GM12878 (cell line): ENCODE data around the gene HHAT. TPM values are rescaled to one million over a fixed set of nuclear protein-coding genes. Genes with fewer than 3 reads are reported as not detected.

ENCODE experiments used
- ATAC-seq: fragments of 200-7000 bp; cut with Tn5 transposase; 3 replicates; pipeline ENCODE4 v1.9.1; 2020; ENCODE audit warnings: mild to moderate bottlenecking, moderate library complexity
- BruUV-seq: library from RNA; stranded (reverse); fragments of 400-500 nt; replicated peaks from 2 replicates; lab custom pipeline; 2021; lab: Mats Ljungman, UMichigan
- CTCF ChIA-PET: fragments of 300-600 bp; sonication (Branson Sonifier 250); formaldehyde crosslinking; extraction: SDS; loops from one replicate; lab custom pipeline; 2021; ENCODE audit warnings: inconsistent platforms; lab: Yijun Ruan, JAX
- POLR2A ChIA-PET: fragments of 350-600 bp; formaldehyde crosslinking; extraction: SDS; loops from one replicate; lab custom pipeline; 2021; ENCODE audit warnings: inconsistent platforms; lab: Charles Lee
- RAD21 ChIA-PET: fragments of 300-600 bp; sonication (Branson Sonifier 250); formaldehyde crosslinking; loops from one replicate; lab custom pipeline; 2023; ENCODE audit warnings: antibody characterized with exemption; ENCODE audit not compliant: unreplicated experiment; lab: Charles Lee
- SMC1A ChIA-PET: fragments of 300-600 bp; sonication (Branson Sonifier 250); formaldehyde crosslinking; loops from one replicate; lab custom pipeline; 2023; ENCODE audit not compliant: unreplicated experiment, uncharacterized antibody; lab: Charles Lee
- DNase-seq: peaks from one replicate; pipeline ENCODE4 v3.0.0-alpha.2; 2011; ENCODE audit warnings: low read depth, low spot score
- FAIRE-seq: peaks from 3 replicates; lab custom pipeline; 2011; peaks lifted over from hg19 to GRCh38; lab: Jason Lieb, UNC
- H2AFZ ChIP-seq: 2 replicates; pipeline ENCODE4 v1.6.0; 2011; ENCODE audit warnings: low read depth, low read length, control low read depth; ENCODE audit not compliant: control insufficient read depth
- H3K27ac ChIP-seq: 2 replicates; pipeline ENCODE4 v1.5.1; 2011; ENCODE audit warnings: control low read depth; ENCODE audit not compliant: control insufficient read depth, insufficient read depth
- H3K27me3 ChIP-seq, 2 experiments: replicated peaks in 1 of 2; 2 replicates each; pipeline versions ENCODE4 v1.6.0 to v1.6.1; 2011; ENCODE audit warnings: low read length in 1 of 2; ENCODE audit not compliant: control insufficient read depth in 2 of 2, insufficient read depth in 2 of 2
- H3K36me3 ChIP-seq, 2 experiments: 2 replicates each; pipeline ENCODE4 v1.5.1; 2011; ENCODE audit warnings: low read length in 1 of 2; ENCODE audit not compliant: control insufficient read depth in 2 of 2, insufficient read depth in 2 of 2
- H3K4me1 ChIP-seq: 2 replicates; pipeline ENCODE4 v1.6.1; 2011; ENCODE audit warnings: mild to moderate bottlenecking, low read length, moderate library complexity, mixed read lengths; ENCODE audit not compliant: control insufficient read depth, insufficient read depth
- H3K4me2 ChIP-seq: 2 replicates; pipeline ENCODE4 v1.6.0; 2011; ENCODE audit warnings: control low read depth; ENCODE audit not compliant: control insufficient read depth, insufficient read depth
- H3K4me3 ChIP-seq: fragments of 200-600 bp; sonication (generic); 2 replicates; pipeline ENCODE4 v1.5.1; 2016
- H3K79me2 ChIP-seq: 2 replicates; pipeline ENCODE4 v1.6.0; 2011; ENCODE audit warnings: low read length; ENCODE audit not compliant: control insufficient read depth, insufficient read depth
- H3K9ac ChIP-seq: 2 replicates; pipeline ENCODE4 v1.8.0; 2011; ENCODE audit warnings: low read length, control low read depth, mixed read lengths; ENCODE audit not compliant: control insufficient read depth, insufficient read depth
- H3K9me3 ChIP-seq: replicated peaks from 3 replicates; pipeline ENCODE4 v1.5.1; 2011; ENCODE audit warnings: mild to moderate bottlenecking, low read length; ENCODE audit not compliant: control insufficient read depth, insufficient read depth
- H4K20me1 ChIP-seq: 2 replicates; pipeline ENCODE4 v1.6.0; 2011; ENCODE audit not compliant: control insufficient read depth, insufficient read depth
- BCLAF1 ChIP-seq: fragments of 450-650 bp; IDR thresholded peaks from 2 replicates; pipeline ENCODE4 v1.6.1; 2017; ENCODE audit warnings: antibody characterized with exemption, mild to moderate bottlenecking, moderate library complexity
- ELK1 ChIP-seq: IDR thresholded peaks from 2 replicates; pipeline ENCODE4 v1.6.1; 2012; ENCODE audit warnings: low read depth, low read length, improper control_type of control experiment
- GABPA ChIP-seq: IDR thresholded peaks from 2 replicates; pipeline ENCODE4 v1.6.1; 2014; ENCODE audit warnings: antibody characterized with exemption, low read depth, mild to moderate bottlenecking, inconsistent platforms
- KLF5 ChIP-seq: fragments of 450-650 bp; IDR thresholded peaks from 2 replicates; pipeline ENCODE4 v1.6.1; 2014; ENCODE audit warnings: mild to moderate bottlenecking; ENCODE audit not compliant: partially characterized antibody
- MEF2A ChIP-seq: IDR thresholded peaks from 2 replicates; pipeline ENCODE4 v1.6.1; 2011; ENCODE audit warnings: low read depth, mild to moderate bottlenecking, low read length, moderate library complexity; ENCODE audit not compliant: insufficient read depth
- NFYA ChIP-seq: IDR thresholded peaks from 2 replicates; pipeline ENCODE4 v1.6.1; 2011; ENCODE audit warnings: low read depth, mild to moderate bottlenecking, low read length, improper control_type of control experiment, borderline replicate concordance
- RELB ChIP-seq: fragments of 450-650 bp; IDR thresholded peaks from 2 replicates; pipeline ENCODE4 v1.6.1; 2017; ENCODE audit warnings: low read depth, mild to moderate bottlenecking, moderate library complexity
- SIX5 ChIP-seq: IDR thresholded peaks from 2 replicates; pipeline ENCODE4 v1.6.1; 2011; ENCODE audit warnings: mild to moderate bottlenecking, low read depth, low read length, moderate library complexity; ENCODE audit not compliant: severe bottlenecking
- SMAD1 ChIP-seq: fragments of 450-650 bp; IDR thresholded peaks from 2 replicates; pipeline ENCODE4 v1.6.1; 2018; ENCODE audit warnings: mild to moderate bottlenecking, low read depth; ENCODE audit not compliant: partially characterized antibody
- STAT3 ChIP-seq: IDR thresholded peaks from 2 replicates; pipeline ENCODE4 v1.6.1; 2011; ENCODE audit warnings: low read depth, low read length, improper control_type of control experiment
- SUPT20H ChIP-seq: IDR thresholded peaks from 2 replicates; pipeline ENCODE4 v1.6.1; 2011; ENCODE audit warnings: low read depth, mild to moderate bottlenecking, low read length, moderate library complexity, borderline replicate concordance; ENCODE audit not compliant: control insufficient read depth
- SUZ12 ChIP-seq: fragments of 200-600 bp; sonication (generic); IDR thresholded peaks from one replicate; pipeline ENCODE4 v1.6.1; 2018; ENCODE audit warnings: antibody characterized with exemption, mild to moderate bottlenecking; ENCODE audit not compliant: unreplicated experiment
- TCF12 ChIP-seq: IDR thresholded peaks from 2 replicates; pipeline ENCODE4 v1.6.1; 2011; ENCODE audit warnings: low read depth, mild to moderate bottlenecking, low read length
- WRNIP1 ChIP-seq: IDR thresholded peaks from 2 replicates; pipeline ENCODE4 v1.6.1; 2011; ENCODE audit warnings: low read depth, low read length, improper control_type of control experiment, borderline replicate concordance
- WGBS: methylation state at CpG from one replicate; pipeline ENCODE4 v1.1.6; 2016; ENCODE audit warnings: low lambda C conversion rate; ENCODE audit not compliant: insufficient replicate concordance, insufficient coverage; ENCODE audit errors: missing lambda C conversion rate; 5-methylcytosine and 5-hydroxymethylcytosine counted together
- in situ Hi-C: fragments of 300-500 bp; cut with MboI; formaldehyde crosslinking; loops from 9 replicates; pipeline ENCODE4 v1.14.3; 2018; ENCODE audit warnings: mixed read lengths
- intact Hi-C: fragments of 100-400 bp; cut with micrococcal nuclease; formaldehyde crosslinking; loops from one replicate; pipeline ENCODE4 v1.14.2; 2022; ENCODE audit not compliant: unreplicated experiment
- polyA plus RNA-seq, 11 experiments: library from polyadenylated mRNA; depleted of rRNA in 4 of 11; unstranded in 6 of 11; stranded (reverse) in 5 of 11; fragments of >200 nt; fragmentation: Nextera tagmentation in 4 of 11; fragmentation: Illumina TruSeq in 1 of 11; extraction: Ambion mirVana in 4 of 11; extraction: Trizol in 1 of 11; gene quantifications; 1 replicate in 1 of 11; 2 replicates in 10 of 11; pipeline versions ENCODE4 v1.2.1 to v1.2.3, GENCODE V29; 2011 to 2016; ENCODE audit warnings: inconsistent platforms in 2 of 11, missing spikeins in 2 of 11, low read depth in 1 of 11
- total RNA-seq, 4 experiments: library from RNA; depleted of rRNA in 3 of 4; stranded (reverse); fragments of >200 nt in 3 of 4; fragmentation: Illumina TruSeq in 1 of 4; extraction: Trizol in 1 of 4; gene quantifications; 2 replicates each; pipeline versions ENCODE4 v1.2.1 to v1.2.3, GENCODE V29; 2013 to 2021

The HHAT gene
- total and polyA plus RNA-seq, 10 of the 15 experiments (the other 5 are each of a cell fraction or from before 2014, with no cell fraction given), result 1.2 to 37.6 (median 2.6) TPM

- BruUV-seq, result no TSS peak
- ChIA-PET RAD21 (no interaction called here), POLR2A (no interaction called here), CTCF (interaction anchor here (1.3 kb wide), 1 partner anchor 149 kb away, joined by 4 read pairs; no protein-coding TSS in a partner anchor)
- H2AFZ ChIP-seq, result no peak overlapping the region
- intact Hi-C loops, result no loop called here
- no peak for FAIRE-seq
- no peaks in the 10 kb centered on the region for H3K79me2 ChIP-seq
- H3K27me3 ChIP-seq, result peaks cover 6% of the 10 kb centered on the region in 2 experiments; a peak in 3 of 4 replicates
- 56% methylated on average over 7 of the region's 7 CpGs for WGBS
- H3K27ac ChIP-seq, result no peak overlapping the region
- H3K36me3 ChIP-seq, result no peaks in the 10 kb centered on the region
- H3K4me1 ChIP-seq, result no peaks in the 10 kb centered on the region
- no peak overlapping the region for H3K4me3 ChIP-seq
- TF ChIP-seq NFYA, result no peak
- no peak for TF ChIP-seq KLF5
- TF ChIP-seq SUPT20H, result no peak
- no peak for TF ChIP-seq SIX5
- no peak for TF ChIP-seq ELK1
- no peak for TF ChIP-seq RELB
- TF ChIP-seq WRNIP1, result no peak
- TF ChIP-seq BCLAF1, result no peak
- TF ChIP-seq GABPA, result no peak
- no peak for TF ChIP-seq SUZ12
- TF ChIP-seq STAT3, result no peak
- no peak for TF ChIP-seq TCF12
- no peak for TF ChIP-seq MEF2A
- no peak for TF ChIP-seq SMAD1
- TF ChIP-seq, all 136 proteins: peak for 0
- no peak overlapping the region for H3K4me2 ChIP-seq
- no peak for ATAC-seq
- no peaks in the 10 kb centered on the region for H4K20me1 ChIP-seq
- no peak overlapping the region for H3K9ac ChIP-seq
- no peak for DNase-seq
- H3K9me3 ChIP-seq, result no peaks in the 10 kb centered on the region
- SMC1A ChIA-PET, result interaction anchor here (0.6 to 1.3 kb wide), 3 partner anchors 19 to 992 kb away, joined by 3 to 6 read pairs (median 3); no protein-coding TSS in a partner anchor
- in situ Hi-C loops, result no loop called here
Observed at GRCh38 chr1:210293171-210293607, 35.5 kb upstream of the HHAT start.
